ENCODE results near the gene ERBB4. TPM values are rescaled to one million over a fixed set of nuclear protein-coding genes. Genes with fewer than 3 reads are reported as not detected.

The ERBB4 gene
- total and polyA plus RNA-seq, 10 of the 15 experiments (the other 5 are each of a cell fraction or from before 2014, with no cell fraction given): under 0.01 to 0.23 (median 0.01) TPM; not detected in 4

GRCh38 chr2:212337036-212337435 lies 201.6 kb downstream of the ERBB4 start:
- no TSS peak for BruUV-seq (replicated peaks)
- Histone ChIP-seq H3K27me3 (replicated peaks in 1 of 2; ENCODE audit: control insufficient read depth in 2 of 2, insufficient read depth in 2 of 2, low read length in 1 of 2) (no peaks in the 10 kb centered on the region), H4K20me1 (ENCODE audit: control insufficient read depth, insufficient read depth) (no peaks in the 10 kb centered on the region), H3K79me2 (ENCODE audit: control insufficient read depth, insufficient read depth, low read length) (no peaks in the 10 kb centered on the region), H3K27ac (ENCODE audit: control insufficient read depth, insufficient read depth) (no peak overlapping the region), H2AFZ (ENCODE audit: control insufficient read depth, low read depth, low read length) (no peak overlapping the region), H3K9me3 (replicated peaks; ENCODE audit: control insufficient read depth, insufficient read depth, low read length) (no peaks in the 10 kb centered on the region), H3K4me1 (ENCODE audit: control insufficient read depth, insufficient read depth, low read length) (no peaks in the 10 kb centered on the region), H3K36me3 (ENCODE audit: control insufficient read depth in 2 of 2, insufficient read depth in 2 of 2, low read length in 1 of 2) (no peaks in the 10 kb centered on the region), H3K9ac (ENCODE audit: control insufficient read depth, insufficient read depth, low read length) (no peak overlapping the region), H3K4me3 (no peak overlapping the region), H3K4me2 (ENCODE audit: control insufficient read depth, insufficient read depth) (no peak overlapping the region)
- whole genome bisulfite sequencing (ENCODE audit: insufficient coverage, insufficient replicate concordance, low lambda C conversion rate, missing lambda C conversion rate): 0% methylated on average over 2 of the region's 2 CpGs
- in situ Hi-C loops (cut with MboI): no loop called here
- ATAC-seq: no peak
- SMC1A ChIA-PET (ENCODE audit: uncharacterized antibody, unreplicated experiment): no interaction called here
- POLR2A ChIA-PET: no interaction called here
- DNase-seq (ENCODE audit: low read depth, low spot score): no peak
- CTCF ChIA-PET: no interaction called here
- RAD21 ChIA-PET (ENCODE audit: unreplicated experiment): no interaction called here
- no peak for FAIRE-seq
- intact Hi-C loops (cut with micrococcal nuclease; ENCODE audit: unreplicated experiment): no loop called here
- TF ChIP-seq FOS (IDR thresholded peaks at IDR 0.05; ENCODE audit: borderline replicate concordance, extremely low read depth, insufficient read length) (no peak), PML (IDR thresholded peaks at IDR 0.05; ENCODE audit: low read length) (no peak), FOXM1 (IDR thresholded peaks at IDR 0.05; ENCODE audit: low read depth, low read length) (no peak), BCL11A (IDR thresholded peaks at IDR 0.05; ENCODE audit: low read depth, low read length) (no peak), ZBTB4 (CRISPR knock-in tag; IDR thresholded peaks at IDR 0.05) (no peak), LARP7 (IDR thresholded peaks at IDR 0.05) (no peak), MYB (IDR thresholded peaks at IDR 0.05; ENCODE audit: borderline replicate concordance, low read depth, low read length) (no peak), RELB (IDR thresholded peaks at IDR 0.05; ENCODE audit: low read depth) (no peak), EGR1 (IDR thresholded peaks at IDR 0.05; ENCODE audit: borderline replicate concordance in 1 of 2, low read depth in 2 of 2, low read length in 2 of 2) (no peak), MTA3 (IDR thresholded peaks at IDR 0.05; ENCODE audit: borderline replicate concordance, low read length) (no peak), ZNF592 (IDR thresholded peaks at IDR 0.05) (no peak), ZNF24 (IDR thresholded peaks at IDR 0.05) (no peak), REST (IDR thresholded peaks at IDR 0.05; ENCODE audit: low read depth, low read length) (no peak)
